Loucy (cell line): ENCODE data around the gene WIZ.
"Not testable (repeated sequence)": the region's sequence is repeated elsewhere in the genome, so short reads cannot be mapped to it uniquely, and the experiment has no call there.

Experiments
- CTCF ChIP-seq: fragments of 200-600 bp; sonication (generic); conservative IDR thresholded peaks from 2 replicates; pipeline ENCODE4 v1.5.1; 2014; ENCODE audit warnings: mild to moderate bottlenecking, antibody characterized with exemption, low read length
- EZH2phosphoT487 ChIP-seq: fragments of 200-600 bp; IDR thresholded peaks from 2 replicates; pipeline ENCODE4 v1.6.1; 2018; ENCODE audit warnings: antibody characterized with exemption, mild to moderate bottlenecking, moderate library complexity, borderline replicate concordance

GRCh38 chr19:15395251-15395650 is 54.5 kb downstream of the WIZ start:
- TF ChIP-seq CTCF, EZH2phosphoT487: not testable (repeated sequence)
